Endometrial microvascular endothelial cells (primary cell): ENCODE data around the gene ZSCAN5A. TPM values are rescaled to one million over a fixed set of nuclear protein-coding genes. Genes with fewer than 3 reads are reported as not detected.
"Not testable (repeated sequence)": the region's sequence is repeated elsewhere in the genome, so short reads cannot be mapped to it uniquely, and the experiment has no call there.

Experiments used
- in situ Hi-C: cut with HindIII; loops from 2 replicates; pipeline ENCODE4 v1.10.0; 2017; ENCODE audit warnings: low sequenced_read_pairs, low pct_unique_long_range_greater_than_20kb; ENCODE audit errors: inconsistent ontology term
- total RNA-seq: library from RNA; depleted of rRNA; stranded (reverse); fragments of >200 nt; gene quantifications from one replicate; pipeline ENCODE4 v1.2.3, GENCODE V29; 2015; ENCODE audit errors: inconsistent ontology term

ZSCAN5A gene
- total RNA-seq, 1 donor from 2014 or later = 10.4 TPM

DNA sequence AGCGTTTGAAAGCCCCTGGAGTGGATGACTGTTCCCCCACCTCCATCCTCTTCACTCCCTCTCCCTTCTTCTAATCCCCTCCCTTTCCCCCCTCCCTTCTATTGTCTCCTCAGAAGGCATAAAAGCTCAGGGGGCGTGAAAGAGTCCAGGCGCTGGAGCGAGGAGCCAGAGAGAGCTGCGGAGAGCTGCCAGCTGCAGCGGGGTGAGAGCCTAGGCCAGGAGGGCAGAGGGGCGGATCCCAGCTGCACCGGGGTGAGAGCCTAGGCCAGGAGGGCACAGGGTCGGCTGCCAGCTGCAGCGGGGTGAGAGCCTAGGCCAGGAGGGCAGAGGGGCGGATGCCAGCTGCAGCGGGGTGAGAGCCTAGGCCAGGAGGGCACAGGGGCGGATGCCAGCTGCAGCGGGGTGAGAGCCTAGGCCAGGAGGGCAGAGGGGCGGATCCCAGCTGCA, 138.8 kb downstream of the ZSCAN5A start, which contains the start of gene GALP:
TSS of gene GALP (plus strand) at position 148 of the 447 bp plus-strand sequence. CDS start 1,101 bp downstream, outside the sequence.
- in situ Hi-C loops = not testable (repeated sequence)

- in situ Hi-C loops = no loop called here
These were observed 140.1 kb downstream of the ZSCAN5A start for GRCh38 chr19:56174550-56174949.

DNA sequence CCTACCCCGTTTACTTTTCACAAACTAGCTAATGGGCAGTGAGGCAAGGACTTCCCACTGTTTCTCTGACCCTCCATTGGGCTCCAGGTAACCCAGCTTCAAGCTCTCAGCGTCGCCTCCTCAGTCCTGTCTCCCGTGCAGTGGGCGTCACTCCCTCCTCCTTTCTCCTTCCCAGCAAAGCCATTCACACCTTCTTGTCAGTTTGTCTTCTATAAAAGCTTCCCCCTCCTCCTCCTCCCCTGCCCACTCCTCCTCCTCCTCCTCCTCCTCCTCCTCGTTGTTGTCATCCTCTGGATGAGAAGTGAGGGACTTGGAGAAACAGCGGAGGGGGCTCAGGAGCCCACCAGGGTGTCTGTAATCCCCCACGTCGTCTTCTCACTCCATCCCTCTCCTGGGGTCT, 140.6 kb downstream of the ZSCAN5A start:
- in situ Hi-C loops = no loop called here

Other genes with a start within 250 kb of the ZSCAN5A start
- 15.5 TPM for gene ZNF787, start 193.5 kb downstream of the ZSCAN5A start, total RNA-seq
- gene ZNF444, start 173.6 kb downstream of the ZSCAN5A start, total RNA-seq = 17.7 TPM
- gene GALP, start 138.8 kb downstream of the ZSCAN5A start, total RNA-seq = not detected
- gene ZSCAN5B, start 117.1 kb downstream of the ZSCAN5A start, total RNA-seq = not detected
- gene ZSCAN5C, start 112.6 kb downstream of the ZSCAN5A start, total RNA-seq = not detected
- gene EDDM13, start 42.1 kb downstream of the ZSCAN5A start, total RNA-seq = not detected
- 3.1 TPM for gene ZNF582, start 78.7 kb upstream of the ZSCAN5A start, total RNA-seq
- gene ZNF583, start 89.5 kb upstream of the ZSCAN5A start, total RNA-seq = 1.6 TPM
- not detected for gene ZNF667, start 162.5 kb upstream of the ZSCAN5A start, total RNA-seq
- gene ZNF471, start 193.0 kb upstream of the ZSCAN5A start, total RNA-seq = 0.84 TPM
- 2.6 TPM for gene ZFP28, start 224.1 kb upstream of the ZSCAN5A start, total RNA-seq